GM21447 (cell line): Measurements from ENCODE around the gene SCG5.

Experiments
- ATAC-seq: cut with Tn5 transposase; IDR thresholded peaks from one replicate; pipeline ENCODE4 v1.9.1; 2021; ENCODE audit not compliant: unreplicated experiment

The SCG5 gene

GRCh38 chr15:32657941-32658340, 16.4 kb downstream of the SCG5 start:
- no peak for ATAC-seq

DNA sequence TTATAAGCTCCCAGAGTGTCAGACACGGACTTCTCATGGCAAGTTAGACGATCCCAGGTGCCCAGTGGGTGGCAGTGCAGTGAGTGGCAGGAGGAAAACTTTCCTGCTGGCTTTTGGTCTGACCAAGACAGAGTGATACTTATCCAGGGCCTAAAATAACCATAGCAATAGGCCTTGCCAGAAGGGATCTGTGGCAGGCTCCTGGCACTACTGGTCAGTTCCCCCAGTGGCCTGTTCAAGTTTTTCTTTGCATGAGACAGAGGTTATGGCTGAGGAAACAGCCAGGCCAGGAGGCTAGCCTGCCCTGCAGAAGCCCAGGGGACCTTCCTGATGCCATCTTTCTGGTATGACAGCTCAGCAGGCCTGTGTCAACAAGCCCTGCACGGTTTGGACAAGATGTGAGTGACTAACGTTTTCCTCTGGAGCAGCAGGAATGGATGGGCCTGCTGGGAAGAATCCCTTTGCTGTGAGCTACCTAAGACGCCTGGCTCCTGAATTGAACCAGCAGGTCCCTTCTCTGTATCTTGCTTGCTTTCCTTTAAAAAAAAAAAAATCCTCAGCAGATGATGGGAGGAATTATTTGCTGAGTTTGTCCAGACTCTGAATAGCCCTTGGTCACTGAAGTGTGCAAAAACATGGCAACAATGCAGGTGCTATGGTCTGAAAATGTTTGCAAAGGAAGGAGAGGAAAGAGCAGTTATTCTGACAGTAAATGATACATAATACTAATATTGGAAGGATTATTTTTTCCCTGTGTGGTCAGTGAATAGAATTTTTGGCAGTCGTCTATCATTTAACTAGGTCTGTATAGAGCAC, 18.0 kb downstream of the SCG5 start:
- no peak for ATAC-seq

DNA sequence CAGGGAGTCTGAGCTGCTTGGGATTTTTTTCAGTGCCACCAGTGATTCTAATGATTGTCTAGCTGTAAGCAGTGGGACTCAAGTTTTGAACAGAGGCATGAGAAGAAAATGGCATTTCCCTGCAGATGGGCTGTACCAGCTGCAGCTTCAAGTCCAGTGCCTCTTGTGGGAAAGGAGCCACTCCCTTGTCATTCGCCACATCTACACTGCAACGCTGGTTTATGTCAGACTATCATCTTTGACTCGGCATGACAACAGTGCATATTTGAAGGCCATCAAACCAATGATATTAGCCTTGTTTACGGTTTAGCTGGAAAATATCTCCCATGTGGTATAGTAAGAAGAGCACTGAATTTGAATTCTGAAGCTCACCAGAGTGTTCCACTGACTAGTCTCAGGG, 22.2 kb downstream of the SCG5 start:
- no peak for ATAC-seq

GRCh38 chr15:32664796-32665195, 23.3 kb downstream of the SCG5 start:
- ATAC-seq = no peak

DNA sequence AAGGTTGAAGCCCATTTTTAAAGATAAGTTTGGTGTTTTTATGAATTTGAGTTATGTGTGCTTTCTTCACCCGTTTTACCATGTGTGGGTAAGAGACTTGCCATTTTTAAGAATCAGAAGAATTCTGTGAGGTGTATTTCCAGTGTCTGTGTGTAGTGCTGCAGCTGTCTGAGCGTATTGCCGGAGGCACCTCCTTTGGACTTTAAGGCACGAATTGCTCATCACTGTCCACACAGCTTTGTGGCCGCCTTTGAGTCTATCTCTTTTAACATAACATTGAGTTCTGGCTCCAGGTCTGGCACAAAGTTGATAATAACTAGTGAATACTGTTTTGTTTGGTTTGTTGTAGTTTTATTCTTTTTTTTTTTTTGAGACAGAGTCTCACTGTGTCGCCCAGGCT, 25.8 kb downstream of the SCG5 start:
- ATAC-seq = no peak

GRCh38 chr15:32668942-32669341, 27.4 kb downstream of the SCG5 start:
- ATAC-seq = no peak

DNA sequence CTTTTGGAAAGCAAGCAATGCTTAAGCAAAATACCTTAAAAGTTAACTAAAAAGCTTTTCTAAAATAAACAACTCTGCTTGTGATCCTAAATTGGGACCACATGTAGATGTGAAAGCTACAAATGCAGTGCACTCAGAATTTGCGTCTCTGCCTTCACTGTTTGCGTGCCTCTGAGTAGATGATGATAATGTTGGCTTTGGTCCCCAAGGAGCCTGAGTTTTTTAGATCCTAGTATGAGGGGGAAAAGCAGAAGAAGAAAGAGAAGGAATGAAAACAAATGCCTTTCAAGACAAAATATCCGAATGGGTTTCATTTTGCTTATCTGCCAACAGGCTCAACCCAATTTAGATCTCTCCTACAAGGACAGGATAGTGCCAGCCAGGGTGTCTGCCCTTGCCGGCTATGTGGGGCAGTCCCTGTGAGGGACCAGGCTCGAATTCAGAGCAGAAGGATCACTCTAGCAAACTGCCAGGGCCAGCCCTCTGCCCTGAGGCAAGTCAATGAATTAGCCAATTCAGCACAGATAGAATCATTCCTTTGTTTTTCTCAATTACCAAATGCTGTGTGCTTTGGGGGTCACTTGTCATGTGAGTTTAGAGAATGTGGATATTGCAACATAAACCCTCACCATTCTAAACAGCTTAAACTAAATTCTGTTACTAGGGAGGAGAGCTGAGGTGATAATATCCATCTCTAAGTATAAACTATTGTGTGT, 28.5 kb downstream of the SCG5 start:
- ATAC-seq = no peak

- ATAC-seq = no peak
These were observed 29.1 kb downstream of the SCG5 start for GRCh38 chr15:32670623-32671022.

- ATAC-seq = no peak
These were observed 30.1 kb downstream of the SCG5 start for GRCh38 chr15:32671339-32672325.

- no peak for ATAC-seq
These were observed 33.2 kb downstream of the SCG5 start for GRCh38 chr15:32674681-32675080.

DNA sequence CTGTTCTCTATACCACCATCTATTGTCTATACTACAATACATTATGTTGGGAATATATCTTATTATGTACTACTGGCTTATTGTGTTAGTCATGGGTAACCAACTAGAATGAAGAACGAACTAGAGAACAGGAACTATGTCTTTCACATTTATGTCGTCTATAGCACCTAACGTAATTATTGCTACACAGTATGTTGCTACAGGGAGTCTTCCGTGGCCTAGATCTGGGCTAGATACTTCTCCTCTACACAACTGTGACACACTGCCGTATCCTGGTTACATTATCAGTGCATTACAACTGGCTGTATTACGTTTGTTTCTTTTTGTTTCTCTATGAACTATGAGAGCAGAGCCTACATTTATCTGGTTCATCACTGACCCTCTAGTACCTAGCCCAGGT, 34.0 kb downstream of the SCG5 start:
- no peak for ATAC-seq

GRCh38 chr15:32676169-32676568, 34.7 kb downstream of the SCG5 start:
- ATAC-seq = no peak

DNA sequence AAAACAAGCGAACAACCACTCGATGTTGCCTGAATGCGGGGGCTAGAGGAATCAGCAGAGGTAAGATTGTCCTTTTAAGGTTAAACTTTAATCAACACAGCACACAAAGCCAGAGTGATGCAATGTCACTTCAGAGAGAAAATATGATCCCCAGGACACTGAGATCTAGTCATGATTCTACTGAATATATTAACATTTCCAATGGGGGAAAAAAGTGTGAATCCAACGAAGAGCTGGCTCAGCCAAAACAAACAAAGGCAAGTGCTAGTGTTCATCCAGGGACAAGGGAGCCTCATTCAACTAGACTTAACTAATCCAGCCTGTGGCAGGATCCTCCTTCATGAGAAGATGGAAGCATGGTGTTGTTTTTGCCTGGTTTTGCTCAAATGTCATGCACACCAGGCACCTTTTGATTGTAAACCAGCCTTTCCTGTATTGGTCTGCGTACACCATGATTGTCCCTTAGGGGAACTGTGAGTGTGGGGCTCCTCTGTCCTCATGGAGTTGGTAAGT, 35.8 kb downstream of the SCG5 start:
- ATAC-seq = no peak

- ATAC-seq = no peak
These were observed 37.8 kb downstream of the SCG5 start for GRCh38 chr15:32679298-32679690.

GRCh38 chr15:32682569-32682968, 41.1 kb downstream of the SCG5 start:
- ATAC-seq = no peak

DNA sequence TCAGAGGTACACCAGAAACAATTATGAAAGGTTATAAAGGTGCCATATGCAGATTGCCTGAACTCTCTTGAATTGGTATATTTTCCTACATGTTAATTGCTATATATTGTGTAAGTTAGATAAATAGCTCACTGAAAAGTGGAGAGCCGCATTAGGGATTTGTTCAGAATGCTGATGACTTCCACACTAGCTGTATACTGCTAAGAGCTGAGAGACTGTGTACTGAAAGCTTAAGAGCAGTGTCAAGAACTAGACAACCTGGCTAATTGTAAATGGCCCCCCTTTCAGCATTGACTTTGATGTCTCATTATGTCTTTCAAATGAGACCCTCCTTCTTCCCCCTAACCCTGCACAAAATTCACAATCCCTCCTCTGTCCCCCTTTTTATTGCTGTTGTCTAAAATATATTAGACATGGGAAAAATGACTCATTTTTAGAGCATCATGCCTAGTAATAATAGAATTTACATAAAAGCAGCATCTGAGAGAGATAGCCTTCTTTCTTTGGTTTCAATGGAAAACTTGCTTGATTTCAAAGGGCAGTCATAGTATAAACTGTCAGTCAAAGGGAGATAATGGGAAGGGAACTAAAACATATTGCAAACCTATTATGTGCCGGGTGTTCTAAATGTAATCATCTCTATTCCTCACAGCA, 41.6 kb downstream of the SCG5 start:
- no peak for ATAC-seq

GRCh38 chr15:32683906-32684584, 42.5 kb downstream of the SCG5 start:
- ATAC-seq = no peak

DNA sequence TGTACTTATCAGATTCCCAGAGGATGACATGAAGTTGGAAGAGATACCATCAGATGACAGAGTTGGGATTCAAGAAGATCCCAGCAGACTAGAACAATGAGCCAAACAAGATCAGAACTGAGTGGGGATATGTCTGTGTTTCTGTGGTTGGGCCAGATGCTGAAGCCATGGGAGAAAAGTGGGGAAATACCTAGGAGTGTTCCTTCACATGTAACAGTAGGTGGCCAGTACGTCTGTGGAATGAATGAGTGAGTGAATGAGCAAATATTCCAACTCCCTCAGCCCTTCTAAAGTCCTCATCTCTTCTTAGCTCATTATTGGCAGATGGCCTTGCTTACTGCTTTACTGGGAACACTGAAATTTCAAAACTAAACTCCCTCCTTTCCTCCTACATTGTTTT, 44.1 kb downstream of the SCG5 start:
- ATAC-seq = no peak

- ATAC-seq = no peak
These were observed 46.0 kb downstream of the SCG5 start for GRCh38 chr15:32687556-32687955.

GRCh38 chr15:32688151-32688639, 46.7 kb downstream of the SCG5 start:
- ATAC-seq = no peak
